Activated naive CD4-positive, alpha-beta T cell treated with anti-CD3 and anti-CD28 coated beads for 36 hours (primary cell): Measurements from ENCODE around the gene BCKDHB. TPM values are rescaled to one million over a fixed set of nuclear protein-coding genes. Genes with fewer than 3 reads are reported as not detected.
A peak's percentile ranks its signal among the peaks of the same experiment; 100 is the strongest.

Experiments used
- CTCF ChIA-PET: fragments of 350-600 bp; sonication (Branson Sonifier 250); formaldehyde crosslinking; loops from one replicate; lab custom pipeline; 2021; ENCODE audit warnings: antibody characterized with exemption; lab: Charles Lee
- DNase-seq: peaks from one replicate; pipeline ENCODE4 v3.0.0-alpha.2; 2020
- H3K27ac Mint-ChIP-seq: one replicate; pipeline ENCODE4 v1.8.0; 2021; ENCODE audit warnings: mild to moderate bottlenecking, mixed read lengths
- H3K27me3 Mint-ChIP-seq: one replicate; pipeline ENCODE4 v1.8.0; 2021; ENCODE audit warnings: low read depth, mixed read lengths
- H3K36me3 Mint-ChIP-seq: one replicate; pipeline ENCODE4 v1.8.0; 2021; ENCODE audit warnings: low read depth, mixed read lengths
- H3K4me1 Mint-ChIP-seq: one replicate; pipeline ENCODE4 v1.8.0; 2021; ENCODE audit warnings: low read depth, mixed read lengths
- H3K4me3 Mint-ChIP-seq: one replicate; pipeline ENCODE4 v1.8.0; 2021; ENCODE audit warnings: mild to moderate bottlenecking, moderate library complexity, mixed read lengths
- H3K9me3 Mint-ChIP-seq: one replicate; pipeline ENCODE4 v1.8.0; 2021; ENCODE audit warnings: mixed read lengths
- intact Hi-C: fragments of 100-400 bp; cut with micrococcal nuclease; formaldehyde crosslinking; loops from one replicate; pipeline ENCODE4 v1.15.1; 2023
- total RNA-seq, 2 experiments: library from RNA; stranded (reverse); gene quantifications; one replicate each; pipeline ENCODE4 v1.2.3, GENCODE V29; 2021

BCKDHB gene
- total RNA-seq, 2 experiments from 2014 or later: 15.5 to 18.5 TPM

GRCh38 chr6:80154160-80154559 lies 47.7 kb downstream of the BCKDHB start:
- H3K27me3 Mint-ChIP-seq: no peaks in the 10 kb centered on the region
- no peaks in the 10 kb centered on the region for H3K4me1 Mint-ChIP-seq
- intact Hi-C loops: no loop called here
- DNase-seq: no peak
- no peaks in the 10 kb centered on the region for H3K9me3 Mint-ChIP-seq
- H3K27ac Mint-ChIP-seq: no peak overlapping the region
- no peak overlapping the region for H3K4me3 Mint-ChIP-seq
- H3K36me3 Mint-ChIP-seq: peaks cover 3% of the 10 kb centered on the region
- CTCF ChIA-PET: interaction anchor here (0.7 kb wide), 1 partner anchor 12 kb away, joined by 5 read pairs; no protein-coding TSS in a partner anchor

- Mint-ChIP-seq H3K4me3 (no peak overlapping the region), H3K27me3 (no peaks in the 10 kb centered on the region), H3K36me3 (no peaks in the 10 kb centered on the region), H3K4me1 (no peaks in the 10 kb centered on the region), H3K27ac (no peak overlapping the region), H3K9me3 (no peaks in the 10 kb centered on the region)
- DNase-seq: no peak
- CTCF ChIA-PET: no interaction called here
- intact Hi-C loops: no loop called here
Observed at GRCh38 chr6:80156221-80156620, 49.8 kb downstream of the BCKDHB start.

DNA sequence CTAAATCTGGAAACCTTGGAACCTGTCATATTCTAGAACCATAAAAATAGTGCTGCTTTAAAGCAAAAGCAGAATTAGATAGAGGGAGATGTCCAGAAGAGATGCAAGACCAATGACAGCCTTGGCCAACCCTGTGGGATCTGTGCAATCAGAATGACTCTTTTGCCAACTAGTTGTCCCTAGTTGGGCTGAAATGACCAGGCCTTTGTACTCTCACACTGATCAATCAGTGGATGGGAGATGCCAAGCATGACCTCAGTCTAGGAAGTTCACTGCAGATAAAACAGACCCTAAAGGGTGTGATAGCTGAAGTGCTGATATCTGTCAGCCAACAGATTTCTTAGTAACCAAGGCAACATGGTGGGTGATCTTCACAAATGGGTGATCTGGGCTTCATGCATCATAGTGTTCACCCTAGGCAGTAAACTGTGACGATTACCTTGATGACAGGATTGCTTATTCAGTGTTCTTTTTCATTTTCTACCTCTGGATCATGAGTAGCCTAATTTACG lies 52.1 kb downstream of the BCKDHB start:
- Mint-ChIP-seq H3K4me3 (no peak overlapping the region), H3K4me1 (no peaks in the 10 kb centered on the region), H3K27ac (no peak overlapping the region), H3K9me3 (no peaks in the 10 kb centered on the region), H3K36me3 (no peaks in the 10 kb centered on the region), H3K27me3 (no peaks in the 10 kb centered on the region)
- CTCF ChIA-PET: no interaction called here
- no peak for DNase-seq
- intact Hi-C loops: no loop called here

DNA sequence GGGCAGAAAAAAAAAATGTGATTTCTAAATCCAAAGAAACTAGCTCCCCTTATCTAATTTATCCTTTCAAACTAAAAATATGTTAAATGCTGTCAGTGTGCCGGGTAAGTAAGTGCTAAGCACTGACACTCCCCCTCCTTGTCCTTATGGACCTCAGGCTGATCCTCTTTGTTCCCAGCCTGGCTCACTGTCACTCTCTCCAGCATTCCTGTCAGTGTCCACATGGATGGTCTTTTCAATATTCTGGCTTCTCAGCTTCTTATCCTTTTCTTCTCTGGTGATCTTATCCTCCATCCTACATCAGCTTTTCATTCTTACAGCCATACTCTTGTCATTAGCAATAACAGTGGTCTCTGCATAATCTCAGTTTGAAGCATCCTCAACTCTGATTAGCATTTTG lies 55.0 kb downstream of the BCKDHB start:
- H3K4me1 Mint-ChIP-seq: no peaks in the 10 kb centered on the region
- DNase-seq: no peak
- CTCF ChIA-PET: interaction anchor here (0.6 to 1.3 kb wide), 3 partner anchors 9 to 194 kb away, joined by 3 to 9 read pairs (median 3); no protein-coding TSS in a partner anchor

DNA sequence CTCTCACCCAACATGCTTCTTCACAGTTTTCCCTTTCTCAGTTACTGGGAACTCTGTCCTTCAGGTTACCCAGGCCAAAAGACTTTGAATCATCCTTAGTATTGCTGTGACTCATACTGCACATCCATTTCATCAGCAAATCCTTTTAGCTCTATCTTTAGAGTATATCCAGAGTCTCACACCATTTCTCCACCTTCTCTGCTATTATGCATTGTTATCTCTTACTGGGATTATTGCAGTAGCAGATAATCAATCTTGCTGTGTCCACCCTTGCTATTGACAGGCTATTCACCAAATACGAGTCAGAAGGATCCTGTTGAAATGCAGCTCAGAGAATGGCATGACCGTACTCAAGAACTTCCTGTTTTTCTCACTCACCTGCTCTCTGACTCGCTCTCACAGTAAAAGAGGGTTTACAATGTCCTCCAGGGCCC lies 57.3 kb downstream of the BCKDHB start:
- CTCF ChIA-PET: interaction anchor here (1.0 kb wide), 1 partner anchor 51 kb away, joined by 3 read pairs; no protein-coding TSS in a partner anchor
- intact Hi-C loops: loop anchor here (2.0 to 10.0 kb wide), 3 partner anchors 159 to 1561 kb away; partner anchors contain the start of genes ELOVL4 and TTK

More for the DNA sequence above, 55.0 kb downstream of the BCKDHB start:
- Mint-ChIP-seq H3K9me3 (no peaks in the 10 kb centered on the region), H3K27me3 (no peaks in the 10 kb centered on the region), H3K27ac (no peak overlapping the region), H3K36me3 (no peaks in the 10 kb centered on the region), H3K4me3 (no peak overlapping the region)
- intact Hi-C loops: loop anchor here (10.0 kb wide), 1 partner anchor 1563 kb away; no protein-coding TSS in a partner anchor

GRCh38 chr6:80165143-80165542 lies 58.7 kb downstream of the BCKDHB start:
- no peaks in the 10 kb centered on the region for H3K4me1 Mint-ChIP-seq
- H3K4me3 Mint-ChIP-seq: no peak overlapping the region
- peak overlapping the region; percentile 72 for H3K27ac Mint-ChIP-seq
- no peaks in the 10 kb centered on the region for H3K27me3 Mint-ChIP-seq
- H3K36me3 Mint-ChIP-seq: peaks cover 10% of the 10 kb centered on the region
- peak; percentile 72 for DNase-seq
- intact Hi-C loops: loop anchor here (1.0 to 10.0 kb wide), 7 partner anchors 59 to 1587 kb away; partner anchors contain the start of genes BCKDHB, ELOVL4, PHIP and TENT5A
- CTCF ChIA-PET: interaction anchor here (1.0 kb wide), 1 partner anchor 216 kb away, joined by 3 read pairs; no protein-coding TSS in a partner anchor
- no peaks in the 10 kb centered on the region for H3K9me3 Mint-ChIP-seq

More for the DNA sequence above, 57.3 kb downstream of the BCKDHB start:
- Mint-ChIP-seq H3K27me3 (no peaks in the 10 kb centered on the region), H3K4me3 (no peak overlapping the region), H3K27ac (no peak overlapping the region), H3K9me3 (no peaks in the 10 kb centered on the region), H3K4me1 (no peaks in the 10 kb centered on the region), H3K36me3 (peaks cover 5% of the 10 kb centered on the region)
- DNase-seq: peak; percentile 18

GRCh38 chr6:80165819-80166218 lies 59.3 kb downstream of the BCKDHB start:
- intact Hi-C loops: loop anchor here (1.0 to 10.0 kb wide), 7 partner anchors 60 to 1586 kb away; partner anchors contain the start of genes BCKDHB, ELOVL4, PHIP and TENT5A
- CTCF ChIA-PET: interaction anchor here (0.6 to 1.0 kb wide), 2 partner anchors 11 to 217 kb away, joined by 3 to 5 read pairs; no protein-coding TSS in a partner anchor
- H3K27me3 Mint-ChIP-seq: no peaks in the 10 kb centered on the region
- DNase-seq: no peak
- peaks cover 10% of the 10 kb centered on the region for H3K36me3 Mint-ChIP-seq
- no peak overlapping the region for H3K27ac Mint-ChIP-seq
- H3K4me3 Mint-ChIP-seq: no peak overlapping the region
- no peaks in the 10 kb centered on the region for H3K4me1 Mint-ChIP-seq
- H3K9me3 Mint-ChIP-seq: no peaks in the 10 kb centered on the region

DNA sequence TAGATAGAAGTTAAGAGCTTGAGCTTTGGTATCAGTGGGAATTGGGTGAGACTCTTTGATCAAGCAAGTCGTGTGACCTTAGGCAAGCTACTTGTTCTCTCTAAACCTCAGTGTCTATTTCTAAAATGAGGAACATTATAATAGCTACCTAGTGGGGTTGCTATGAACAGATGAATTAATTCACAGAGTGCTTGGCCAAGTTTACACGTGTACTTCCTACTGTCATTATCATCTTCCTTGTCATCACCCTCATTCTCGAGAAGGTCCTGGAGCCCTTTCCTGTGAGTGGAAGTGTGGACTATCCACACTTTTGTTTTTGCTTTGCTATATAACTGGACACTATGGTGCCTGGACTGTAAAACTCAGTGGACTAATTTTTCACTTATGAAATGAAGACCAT lies 64.0 kb downstream of the BCKDHB start:
- H3K9me3 Mint-ChIP-seq: no peaks in the 10 kb centered on the region
- H3K4me3 Mint-ChIP-seq: no peak overlapping the region
- H3K36me3 Mint-ChIP-seq: peaks cover 27% of the 10 kb centered on the region
- no peak overlapping the region for H3K27ac Mint-ChIP-seq
- intact Hi-C loops: no loop called here
- H3K27me3 Mint-ChIP-seq: no peaks in the 10 kb centered on the region
- no peak for DNase-seq
- H3K4me1 Mint-ChIP-seq: no peaks in the 10 kb centered on the region
- CTCF ChIA-PET: interaction anchor here (0.6 to 0.7 kb wide), 2 partner anchors 43 to 118 kb away, joined by 3 read pairs; no protein-coding TSS in a partner anchor

GRCh38 chr6:80173411-80173810 lies 66.9 kb downstream of the BCKDHB start:
- no peak overlapping the region for H3K27ac Mint-ChIP-seq
- intact Hi-C loops: no loop called here
- no peak overlapping the region for H3K4me3 Mint-ChIP-seq
- no peak for DNase-seq
- H3K36me3 Mint-ChIP-seq: peaks cover 24% of the 10 kb centered on the region
- H3K9me3 Mint-ChIP-seq: no peaks in the 10 kb centered on the region
- no peaks in the 10 kb centered on the region for H3K4me1 Mint-ChIP-seq
- CTCF ChIA-PET: no interaction called here
- no peaks in the 10 kb centered on the region for H3K27me3 Mint-ChIP-seq

GRCh38 chr6:80174900-80175572 lies 68.6 kb downstream of the BCKDHB start:
- CTCF ChIA-PET: no interaction called here
- intact Hi-C loops: no loop called here
- no peaks in the 10 kb centered on the region for H3K4me1 Mint-ChIP-seq
- H3K27ac Mint-ChIP-seq: no peak overlapping the region
- H3K27me3 Mint-ChIP-seq: no peaks in the 10 kb centered on the region
- H3K9me3 Mint-ChIP-seq: no peaks in the 10 kb centered on the region
- no peak overlapping the region for H3K4me3 Mint-ChIP-seq
- peaks cover 17% of the 10 kb centered on the region for H3K36me3 Mint-ChIP-seq
- no peak for DNase-seq

DNA sequence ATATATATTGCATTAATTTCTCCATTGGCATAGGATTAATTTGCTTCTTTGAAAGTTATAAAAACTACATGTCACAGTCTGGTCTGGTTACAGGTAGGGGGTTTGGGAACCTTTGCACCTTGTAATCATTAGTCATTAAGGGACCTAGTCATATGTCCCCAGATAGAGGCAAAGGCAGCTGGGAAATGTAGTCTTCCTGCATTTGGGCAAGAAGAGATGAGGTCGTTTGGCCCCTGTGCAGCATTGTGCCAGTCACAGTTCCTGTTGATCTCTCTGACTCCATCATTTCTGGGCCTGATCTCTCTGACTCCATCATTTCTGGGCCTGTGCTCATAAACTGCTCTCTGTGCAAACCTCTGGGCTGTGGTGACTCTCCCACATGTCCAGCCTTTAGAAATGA lies 73.2 kb downstream of the BCKDHB start:
- no peaks in the 10 kb centered on the region for H3K4me1 Mint-ChIP-seq
- H3K9me3 Mint-ChIP-seq: peaks cover 1% of the 10 kb centered on the region
- DNase-seq: peak; percentile 10
- intact Hi-C loops: no loop called here
- peaks cover 19% of the 10 kb centered on the region for H3K36me3 Mint-ChIP-seq
- CTCF ChIA-PET: no interaction called here
- H3K4me3 Mint-ChIP-seq: no peak overlapping the region
- no peaks in the 10 kb centered on the region for H3K27me3 Mint-ChIP-seq
- H3K27ac Mint-ChIP-seq: no peak overlapping the region

DNA sequence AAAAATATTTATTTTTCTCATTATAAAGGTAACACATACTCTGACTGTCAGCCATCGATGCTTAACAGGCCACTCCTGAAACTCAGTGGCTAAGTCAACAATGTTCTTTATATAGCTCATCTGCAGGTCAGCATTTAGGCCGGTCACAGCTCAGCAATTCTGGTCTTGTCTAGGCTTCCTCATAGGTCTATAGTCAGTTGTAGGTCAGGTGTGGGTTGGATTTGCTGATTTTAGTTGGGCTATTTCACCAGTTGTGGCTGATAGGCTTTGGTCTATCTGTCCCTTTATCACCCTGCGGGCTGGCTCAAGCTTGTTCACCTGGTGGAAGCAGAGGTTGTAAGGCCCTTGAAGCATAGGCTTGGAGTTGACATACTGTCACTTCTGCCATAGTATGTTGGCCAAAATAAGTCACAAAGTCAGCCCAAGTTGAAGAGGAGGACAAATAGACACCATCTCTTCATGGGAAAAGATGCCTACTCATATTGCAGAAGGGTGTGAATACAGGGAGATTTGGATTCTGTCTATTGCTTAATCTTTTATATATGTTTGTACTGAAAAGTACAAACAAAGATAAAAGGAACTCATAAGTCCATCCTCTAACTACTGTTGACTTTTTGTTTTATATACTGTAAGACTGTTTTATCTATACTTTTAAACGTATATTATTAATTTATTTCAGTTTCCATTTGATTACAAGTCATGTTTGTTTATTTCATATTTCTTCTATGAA lies 75.0 kb downstream of the BCKDHB start:
- Mint-ChIP-seq H3K27ac (peak overlapping the region; percentile 51), H3K4me1 (no peaks in the 10 kb centered on the region), H3K36me3 (peaks cover 27% of the 10 kb centered on the region), H3K4me3 (no peak overlapping the region), H3K9me3 (peaks cover 2% of the 10 kb centered on the region), H3K27me3 (no peaks in the 10 kb centered on the region)
- intact Hi-C loops: no loop called here
- DNase-seq: no peak
- CTCF ChIA-PET: no interaction called here
